Smooth muscle cell of the brain vasculature (primary cell): ENCODE data around the gene RAI1.
"Not testable (repeated sequence)": the region's sequence is repeated elsewhere in the genome, so short reads cannot be mapped to it uniquely, and the experiment has no call there.

Experiments
- DNase-seq: peaks from one replicate; pipeline ENCODE4 v3.0.0-alpha.2; 2012; ENCODE audit warnings: low read depth, low spot score

The RAI1 gene

GRCh38 chr17:17681187-17681743, at the start of gene RAI1:
Gene RAI1, plus strand, starts transcription at chr17:17681458. Its CDS starts 111,491 bp downstream, at chr17:17792949.
- no peak for DNase-seq

GRCh38 chr17:17632690-17633089, 48.6 kb upstream of the RAI1 start:
- DNase-seq, result not testable (repeated sequence)

- DNase-seq, result no peak
Measured at GRCh38 chr17:17633310-17633709, 47.9 kb upstream of the RAI1 start.

- DNase-seq, result no peak
Measured at GRCh38 chr17:17635126-17635525, 46.1 kb upstream of the RAI1 start.

GRCh38 chr17:17635537-17636271, 45.6 kb upstream of the RAI1 start:
- not testable (repeated sequence) for DNase-seq

- no peak for DNase-seq
Measured at GRCh38 chr17:17636272-17636885, 44.9 kb upstream of the RAI1 start.

- no peak for DNase-seq
Measured at GRCh38 chr17:17638467-17638866, 42.8 kb upstream of the RAI1 start.

GRCh38 chr17:17639661-17640270, 41.5 kb upstream of the RAI1 start:
- not testable (repeated sequence) for DNase-seq

GRCh38 chr17:17641621-17642409, 39.4 kb upstream of the RAI1 start:
- peak; percentile 64 for DNase-seq

- DNase-seq, result not testable (repeated sequence)
Measured at GRCh38 chr17:17645148-17645547, 36.1 kb upstream of the RAI1 start.

GRCh38 chr17:17645961-17646360, 35.3 kb upstream of the RAI1 start:
- no peak for DNase-seq

GRCh38 chr17:17647524-17648178, 33.6 kb upstream of the RAI1 start:
- no peak for DNase-seq

GRCh38 chr17:17648762-17649161, 32.5 kb upstream of the RAI1 start:
- DNase-seq, result no peak

- no peak for DNase-seq
Measured at GRCh38 chr17:17650959-17651358, 30.3 kb upstream of the RAI1 start.

GRCh38 chr17:17653343-17653742, 27.9 kb upstream of the RAI1 start:
- DNase-seq, result no peak

- DNase-seq, result no peak
Measured at GRCh38 chr17:17659340-17659739, 21.9 kb upstream of the RAI1 start.

GRCh38 chr17:17661134-17661533, 20.1 kb upstream of the RAI1 start:
- no peak for DNase-seq

GRCh38 chr17:17661834-17662385, 19.3 kb upstream of the RAI1 start:
- DNase-seq, result no peak

GRCh38 chr17:17663160-17664063, 17.8 kb upstream of the RAI1 start:
- peak; percentile 62 for DNase-seq

- DNase-seq, result no peak
Measured at GRCh38 chr17:17664064-17664452, 17.2 kb upstream of the RAI1 start.
